H1 (cell line): ENCODE results near the gene MIX23. TPM values are rescaled to one million over a fixed set of nuclear protein-coding genes. Genes with fewer than 3 reads are reported as not detected.

Source experiments
- CTCF ChIA-PET: fragments of 300-600 bp; sonication (Branson Sonifier 250); formaldehyde crosslinking; loops from one replicate; lab custom pipeline; 2021; ENCODE audit not compliant: partially characterized antibody; lab: Charles Lee
- POLR2A ChIA-PET: fragments of 300-600 bp; sonication (Branson Sonifier 250); formaldehyde crosslinking; loops from one replicate; lab custom pipeline; 2021; ENCODE audit warnings: inconsistent platforms; ENCODE audit not compliant: partially characterized antibody; lab: Charles Lee
- DNase-seq, 2 experiments: peaks; one replicate each; pipeline versions ENCODE4 v3.0.0 to v3.0.0-alpha.2; 2010 to 2022; ENCODE audit warnings: low spot score in 2 of 2, low read depth in 1 of 2, mixed read lengths in 1 of 2
- FAIRE-seq: peaks from 2 replicates; lab custom pipeline; 2011; peaks lifted over from hg19 to GRCh38; lab: Jason Lieb, UNC
- H2AFZ ChIP-seq: 2 replicates; pipeline ENCODE4 v1.8.1; 2012; ENCODE audit warnings: low read length, inconsistent platforms
- H2AK5ac ChIP-seq: 2 replicates; pipeline ENCODE4 v1.6.1; 2013; ENCODE audit warnings: low read depth, low read length
- H2BK120ac ChIP-seq: replicated peaks from 2 replicates; pipeline ENCODE3; 2013; ENCODE audit warnings: low read depth, low read length, inconsistent platforms
- H2BK12ac ChIP-seq: 2 replicates; pipeline ENCODE4 v1.6.1; 2013; ENCODE audit warnings: low read depth, low read length
- H2BK15ac ChIP-seq: 2 replicates; pipeline ENCODE4 v1.6.1; 2013; ENCODE audit warnings: low read length
- H2BK20ac ChIP-seq: 2 replicates; pipeline ENCODE4 v1.6.1; 2013; ENCODE audit warnings: low read length
- H2BK5ac ChIP-seq: 2 replicates; pipeline ENCODE4 v1.6.1; 2013; ENCODE audit warnings: low read depth, low read length
- H3K14ac ChIP-seq: 2 replicates; pipeline ENCODE4 v1.6.1; 2013; ENCODE audit warnings: inconsistent platforms; ENCODE audit not compliant: insufficient read length
- H3K18ac ChIP-seq: 2 replicates; pipeline ENCODE4 v1.6.1; 2013; ENCODE audit warnings: low read length; ENCODE audit errors: extremely low read depth
- H3K23ac ChIP-seq: 2 replicates; pipeline ENCODE4 v1.6.1; 2013; ENCODE audit warnings: inconsistent platforms; ENCODE audit not compliant: insufficient read length
- H3K23me2 ChIP-seq: 2 replicates; pipeline ENCODE4 v1.6.1; 2013; ENCODE audit warnings: low read depth, low read length
- H3K27ac ChIP-seq: 2 replicates; pipeline ENCODE4 v1.6.1; 2011; ENCODE audit warnings: low read depth, low read length, inconsistent platforms
- H3K27me3 ChIP-seq, 4 experiments: replicated peaks in 1 of 4; 1 replicate in 1 of 4; 2 replicates in 3 of 4; pipeline versions ENCODE4 v1.6.1 to v1.8.1; 2011 to 2013; ENCODE audit warnings: low read length in 3 of 4, mild to moderate bottlenecking in 3 of 4, inconsistent platforms in 2 of 4, mixed read lengths in 2 of 4, moderate library complexity in 1 of 4; ENCODE audit not compliant: control insufficient read depth in 3 of 4, insufficient read depth in 3 of 4; ENCODE audit errors: extremely low read depth in 1 of 4
- H3K36me3 ChIP-seq, 4 experiments: 2 replicates each; pipeline versions ENCODE4 v1.6.1 to v1.8.1; 2011 to 2013; ENCODE audit warnings: mild to moderate bottlenecking in 4 of 4, low read length in 3 of 4, moderate library complexity in 2 of 4, control low read depth in 1 of 4, inconsistent platforms in 1 of 4; ENCODE audit not compliant: insufficient read depth in 4 of 4, control insufficient read depth in 2 of 4
- H3K4ac ChIP-seq: replicated peaks from 2 replicates; pipeline ENCODE3; 2013; ENCODE audit warnings: low read length, low read depth, mixed read lengths, inconsistent platforms; ENCODE audit not compliant: insufficient read length
- H3K4me1 ChIP-seq, 4 experiments: replicated peaks in 1 of 4; 1 replicate in 1 of 4; 2 replicates in 3 of 4; pipeline versions ENCODE4 v1.6.1 to v1.8.1; 2011 to 2013; ENCODE audit warnings: low read length in 3 of 4, inconsistent platforms in 2 of 4, mixed read lengths in 1 of 4; ENCODE audit not compliant: insufficient read depth in 4 of 4, control insufficient read depth in 3 of 4
- H3K4me2 ChIP-seq, 2 experiments: 2 replicates each; pipeline versions ENCODE4 v1.6.1 to v1.8.1; 2011 to 2013; ENCODE audit warnings: low read depth in 2 of 2, low read length in 2 of 2, control low read depth in 1 of 2, inconsistent platforms in 1 of 2, mild to moderate bottlenecking in 1 of 2; ENCODE audit not compliant: insufficient read depth in 1 of 2
- H3K4me3 ChIP-seq, 4 experiments: fragments of 200-600, 300-600 bp in 1 of 4; sonication (generic), shearing (Covaris generic), sonication (Bioruptor Twin) in 1 of 4; 2 replicates each; pipeline versions ENCODE4 v1.5.1 to v1.8.1; 2011 to 2016; ENCODE audit warnings: low read length in 4 of 4, low read depth in 3 of 4, control low read depth in 2 of 4, inconsistent platforms in 2 of 4, mild to moderate bottlenecking in 2 of 4, mixed read lengths in 1 of 4, moderate library complexity in 1 of 4; ENCODE audit not compliant: insufficient read depth in 2 of 4; ENCODE audit errors: extremely low read depth in 1 of 4
- H3K56ac ChIP-seq: replicated peaks from 2 replicates; pipeline ENCODE3; 2013; ENCODE audit warnings: low read depth, mild to moderate bottlenecking, mixed read lengths, low read length, inconsistent platforms; ENCODE audit not compliant: insufficient read length
- H3K79me1 ChIP-seq: 2 replicates; pipeline ENCODE4 v1.6.1; 2013; ENCODE audit warnings: low read depth, low read length, control low read depth
- H3K79me2 ChIP-seq, 2 experiments: 2 replicates each; pipeline versions ENCODE4 v1.6.1 to v1.8.1; 2012 to 2013; ENCODE audit warnings: low read length in 2 of 2, mild to moderate bottlenecking in 2 of 2, inconsistent platforms in 1 of 2; ENCODE audit not compliant: insufficient read depth in 2 of 2, control insufficient read depth in 1 of 2
- H3K9ac ChIP-seq, 4 experiments: replicated peaks in 1 of 4; 1 replicate in 1 of 4; 2 replicates in 3 of 4; pipeline versions ENCODE4 v1.6.1 to v1.8.1; 2011 to 2013; ENCODE audit warnings: low read depth in 3 of 4, low read length in 3 of 4, control low read depth in 2 of 4, mild to moderate bottlenecking in 2 of 4, moderate library complexity in 2 of 4, inconsistent platforms in 1 of 4; ENCODE audit errors: extremely low read depth in 1 of 4
- H3K9me3 ChIP-seq, 2 experiments: 2 replicates each; pipeline versions ENCODE4 v1.6.1 to v1.8.1; 2012 to 2013; ENCODE audit warnings: mild to moderate bottlenecking in 2 of 2, moderate library complexity in 2 of 2, control low read depth in 1 of 2, inconsistent platforms in 1 of 2, low read depth in 1 of 2, low read length in 1 of 2, mixed read lengths in 1 of 2; ENCODE audit not compliant: insufficient read depth in 2 of 2
- H4K20me1 ChIP-seq, 2 experiments: replicated peaks in 1 of 2; 2 replicates each; pipeline versions ENCODE3 to v1.8.1; 2011 to 2013; ENCODE audit warnings: inconsistent platforms in 2 of 2, low read length in 2 of 2, mild to moderate bottlenecking in 1 of 2; ENCODE audit not compliant: insufficient read depth in 2 of 2, control insufficient read depth in 1 of 2
- H4K5ac ChIP-seq: 2 replicates; pipeline ENCODE4 v1.6.1; 2013; ENCODE audit warnings: low read length, low read depth, mixed read lengths, inconsistent platforms; ENCODE audit not compliant: insufficient read length
- H4K8ac ChIP-seq: 2 replicates; pipeline ENCODE4 v1.8.0; 2013; ENCODE audit warnings: mild to moderate bottlenecking, moderate library complexity, low read length, inconsistent platforms; ENCODE audit not compliant: insufficient read depth; ENCODE audit errors: extremely low read depth
- H4K91ac ChIP-seq: replicated peaks from 2 replicates; pipeline ENCODE3; 2013; ENCODE audit warnings: low read length, mixed read lengths, inconsistent platforms; ENCODE audit not compliant: insufficient read length
- CBX5 ChIP-seq: fragments of 300-800, 300-1000 bp; sonication (generic); IDR thresholded peaks from 2 replicates; pipeline ENCODE4 v1.7.1; 2016; ENCODE audit warnings: antibody characterized with exemption, low read length, low read depth
- EZH2 ChIP-seq: fragments of 200-600 bp; sonication (generic); IDR thresholded peaks from 2 replicates; pipeline ENCODE4 v1.7.1; 2012; ENCODE audit warnings: low read depth, mild to moderate bottlenecking, moderate library complexity, low read length, inconsistent platforms; ENCODE audit not compliant: severe bottlenecking
- GABPA ChIP-seq: IDR thresholded peaks from 2 replicates; pipeline ENCODE4 v1.6.1; 2011; ENCODE audit warnings: mild to moderate bottlenecking, low read length, moderate library complexity, borderline replicate concordance; ENCODE audit not compliant: insufficient read depth
- KDM5A ChIP-seq: fragments of 200-600 bp; IDR thresholded peaks from 2 replicates; pipeline ENCODE4 v1.7.1; 2012; ENCODE audit warnings: mild to moderate bottlenecking, low read length, inconsistent platforms, mixed read lengths
- POLR2A ChIP-seq, 2 experiments: IDR thresholded peaks; 1 replicate in 1 of 2; 2 replicates in 1 of 2; pipeline ENCODE4 v1.6.1; 2011; ENCODE audit warnings: low read depth in 2 of 2, low read length in 2 of 2, mild to moderate bottlenecking in 2 of 2; ENCODE audit errors: control extremely low read depth in 1 of 2
- POU5F1 ChIP-seq: IDR thresholded peaks from 2 replicates; pipeline ENCODE4 v1.6.1; 2011; ENCODE audit warnings: low read depth, mild to moderate bottlenecking, low read length, moderate library complexity
- RBBP5 ChIP-seq: IDR thresholded peaks from 2 replicates; pipeline ENCODE4 v1.7.1; 2012; ENCODE audit warnings: low read depth, mild to moderate bottlenecking, inconsistent platforms, low read length, moderate library complexity, borderline replicate concordance
- SIN3A ChIP-seq, 2 experiments: IDR thresholded peaks in 1 of 2; conservative IDR thresholded peaks in 1 of 2; 2 replicates each; pipeline ENCODE4 v1.6.1; 2011 to 2012; ENCODE audit warnings: low read length in 2 of 2, improper control_type of control experiment in 1 of 2, low read depth in 1 of 2, mild to moderate bottlenecking in 1 of 2
- SIX5 ChIP-seq: IDR thresholded peaks from 2 replicates; pipeline ENCODE4 v1.6.1; 2011; ENCODE audit warnings: mild to moderate bottlenecking, low read depth, low read length
- YY1 ChIP-seq: IDR thresholded peaks from 2 replicates; pipeline ENCODE4 v1.6.1; 2011; ENCODE audit warnings: low read depth, mild to moderate bottlenecking, low read length
- WGBS, 2 experiments: shearing (Covaris generic) in 1 of 2; methylation state at CpG; one replicate each; pipeline versions ENCODE4 v1.1.6 to v1.1.7; 2013 to 2015; ENCODE audit warnings: low lambda C conversion rate in 2 of 2, mixed read lengths in 2 of 2, inconsistent platforms in 1 of 2, low coverage in 1 of 2, missing lambda C conversion rate in 1 of 2; ENCODE audit not compliant: insufficient replicate concordance in 2 of 2, insufficient coverage in 1 of 2, insufficient read length in 1 of 2; ENCODE audit errors: extremely low coverage in 1 of 2, missing lambda C conversion rate in 1 of 2; 5-methylcytosine and 5-hydroxymethylcytosine counted together
- polyA plus RNA-seq, 7 experiments: library from polyadenylated mRNA; depleted of rRNA in 3 of 7; stranded (reverse) in 5 of 7; unstranded in 2 of 7; fragments of >200 nt in 5 of 7; fragments of 200-250 nt in 2 of 7; gene quantifications; 1 replicate in 5 of 7; 2 replicates in 1 of 7; 4 replicates in 1 of 7; pipeline versions ENCODE4 v1.2.1 to v1.2.3, GENCODE V29; 2011 to 2013; ENCODE audit warnings: missing spikeins in 2 of 7, mixed read lengths in 2 of 7
- total RNA-seq: library from RNA; stranded (reverse); fragmentation: NEBNext Ultra II Directional; extraction: Animal tissue kit (Norgen Biotek cat#: 25700); gene quantifications from 2 replicates; pipeline ENCODE4 v1.2.1, GENCODE V29; 2021

Gene MIX23
- total and polyA plus RNA-seq, 2 of the 8 experiments (the other 6 are each of a cell fraction or from before 2014, with no cell fraction given) = 22.1 to 69.6 TPM

- H2BK5ac ChIP-seq = no peak overlapping the region
- H3K4me1 ChIP-seq = no peaks in the 10 kb centered on the region
- H3K27ac ChIP-seq = no peak overlapping the region
- DNase-seq = no peak
- no peak overlapping the region for H2BK12ac ChIP-seq
- H4K8ac ChIP-seq = no peak overlapping the region
- no peak overlapping the region for H4K91ac ChIP-seq
- no peak overlapping the region for H3K4ac ChIP-seq
- no peak overlapping the region for H3K4me2 ChIP-seq
- H3K14ac ChIP-seq = no peak overlapping the region
- H3K79me2 ChIP-seq = no peaks in the 10 kb centered on the region
- no peak overlapping the region for H3K18ac ChIP-seq
- 89% methylated on average over 4 of the region's 4 CpGs; no CpG with 5 or more reads in 1 of the 2 experiments for WGBS, 2 experiments
- no peak overlapping the region for H3K4me3 ChIP-seq
- H3K9ac ChIP-seq = no peak overlapping the region
- H4K20me1 ChIP-seq = no peaks in the 10 kb centered on the region
- H4K5ac ChIP-seq = no peak overlapping the region
- H2BK120ac ChIP-seq = no peak overlapping the region
- TF ChIP-seq EZH2 (no peak), CBX5 (no peak), POLR2A (IDR thresholded peaks at IDR 0.05; ENCODE audit: control extremely low read depth in 1 of 2, low read depth in 2 of 2, low read length in 2 of 2) (no peak), KDM5A (no peak), GABPA (no peak), POU5F1 (no peak), SIN3A (conservative IDR thresholded peaks at IDR 0.05 in 1 of 2, IDR thresholded peaks at IDR 0.05 in 1 of 2; ENCODE audit: low read depth in 1 of 2, low read length in 2 of 2) (no peak), SIX5 (no peak), RBBP5 (no peak), YY1 (no peak)
- no peaks in the 10 kb centered on the region for H3K36me3 ChIP-seq
- no peak overlapping the region for H2AK5ac ChIP-seq
- ChIA-PET POLR2A (interaction anchor here (0.9 to 1.8 kb wide), 2 partner anchors 31 to 51 kb away, joined by 4 read pairs; partner anchors contain the start of gene MIX23), CTCF (interaction anchor here (1.2 kb wide), 1 partner anchor 17 kb away, joined by 3 read pairs; no protein-coding TSS in a partner anchor)
- no peaks in the 10 kb centered on the region for H3K9me3 ChIP-seq
- no peaks in the 10 kb centered on the region for H3K23me2 ChIP-seq
- no peak for FAIRE-seq
- H3K79me1 ChIP-seq = no peaks in the 10 kb centered on the region
- H2BK20ac ChIP-seq = no peak overlapping the region
- no peak overlapping the region for H2AFZ ChIP-seq
- H3K27me3 ChIP-seq = no peaks in the 10 kb centered on the region
- no peak overlapping the region for H3K56ac ChIP-seq
- no peak overlapping the region for H2BK15ac ChIP-seq
- no peak overlapping the region for H3K23ac ChIP-seq
Measured at GRCh38 chr3:122331886-122332285, 51.1 kb downstream of the MIX23 start.
